K562 (cell line): ENCODE data around the gene CADPS2.

Experiments
- ARNT ChIP-seq, 2 experiments: fragments of 450-650 bp; IDR thresholded peaks; 2 replicates each; pipeline ENCODE4 v1.6.1; 2016; ENCODE audit warnings: mild to moderate bottlenecking in 1 of 2
- FOXM1 ChIP-seq, 2 experiments: fragments of 450-650 bp in 1 of 2; sonication (generic) in 1 of 2; formaldehyde crosslinking in 1 of 2; IDR thresholded peaks; 2 replicates each; pipeline versions ENCODE4 v1.6.1 to v1.9.0; 2017 to 2022; ENCODE audit warnings: low read depth in 2 of 2, mild to moderate bottlenecking in 2 of 2, missing genetic modification reagents in 1 of 2, moderate library complexity in 1 of 2
- SNAPC5 ChIP-seq: fragments of 250-450 bp; sonication (Bioruptor Pico); IDR thresholded peaks from 2 replicates; pipeline ENCODE4 v1.8.0; 2021; ENCODE audit warnings: moderate library complexity, mild to moderate bottlenecking, inconsistent platforms
- ZBTB9 ChIP-seq: fragments of 450-650 bp; formaldehyde crosslinking; IDR thresholded peaks from 2 replicates; pipeline ENCODE4 v1.4.0; 2020; ENCODE audit warnings: mild to moderate bottlenecking, moderate library complexity
- ZNF124 ChIP-seq: sonication (generic); formaldehyde crosslinking; IDR thresholded peaks from 2 replicates; pipeline ENCODE4 v1.8.1; 2022; ENCODE audit warnings: missing genetic modification reagents
- ZNF79 ChIP-seq: fragments of 250-450 bp; sonication (Bioruptor Pico); IDR thresholded peaks from 2 replicates; pipeline ENCODE4 v1.4.0; 2020; ENCODE audit warnings: low read depth, mild to moderate bottlenecking, moderate library complexity
- TF ChIP-seq, protein P1 (sequence below), 3 experiments: IDR thresholded peaks in 2 of 3; conservative IDR thresholded peaks in 1 of 3; 2 replicates each; pipeline ENCODE4 v1.5.1; 2011 to 2012; ENCODE audit warnings: low read length in 3 of 3, mild to moderate bottlenecking in 3 of 3, control low read depth in 2 of 3, improper control_type of control experiment in 1 of 3, inconsistent platforms in 1 of 3, low read depth in 1 of 3, mixed read lengths in 1 of 3, moderate library complexity in 1 of 3; ENCODE audit not compliant: insufficient read depth in 2 of 3
- TF ChIP-seq, protein P2 (sequence below), 2 experiments: fragments of 450-650 bp in 1 of 2; sonication (generic) in 1 of 2; formaldehyde crosslinking in 1 of 2; IDR thresholded peaks in 1 of 2; conservative IDR thresholded peaks in 1 of 2; 2 replicates each; pipeline versions ENCODE4 v1.6.1 to v1.8.1; 2016 to 2023; ENCODE audit warnings: mild to moderate bottlenecking in 2 of 2, moderate library complexity in 2 of 2, inconsistent platforms in 1 of 2, missing genetic modification reagents in 1 of 2

DNA sequence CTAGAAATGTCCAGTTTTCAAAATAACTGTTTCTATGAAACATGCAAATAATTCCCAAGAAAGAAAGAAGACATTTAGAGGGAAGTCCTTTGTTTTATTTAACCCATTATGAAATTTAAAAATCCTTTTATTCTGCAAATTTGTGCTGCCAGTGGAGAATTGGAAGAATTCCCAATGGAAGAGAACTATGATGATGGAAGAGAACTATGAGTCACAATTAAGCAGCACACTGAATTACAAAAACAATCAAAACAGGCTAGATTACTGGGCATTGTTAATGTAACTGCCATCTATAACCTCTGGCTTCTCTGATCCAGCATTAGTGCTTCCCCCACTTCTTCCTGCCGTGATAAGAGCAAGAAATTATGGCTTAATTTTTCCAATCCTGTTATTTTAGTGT, 455.6 kb downstream of the CADPS2 start:
- TF ChIP-seq ZNF124 (CRISPR knock-in tag) = no peak
- TF ChIP-seq ZNF79 (CRISPR knock-in tag) = no peak
- TF ChIP-seq, protein P1, sequence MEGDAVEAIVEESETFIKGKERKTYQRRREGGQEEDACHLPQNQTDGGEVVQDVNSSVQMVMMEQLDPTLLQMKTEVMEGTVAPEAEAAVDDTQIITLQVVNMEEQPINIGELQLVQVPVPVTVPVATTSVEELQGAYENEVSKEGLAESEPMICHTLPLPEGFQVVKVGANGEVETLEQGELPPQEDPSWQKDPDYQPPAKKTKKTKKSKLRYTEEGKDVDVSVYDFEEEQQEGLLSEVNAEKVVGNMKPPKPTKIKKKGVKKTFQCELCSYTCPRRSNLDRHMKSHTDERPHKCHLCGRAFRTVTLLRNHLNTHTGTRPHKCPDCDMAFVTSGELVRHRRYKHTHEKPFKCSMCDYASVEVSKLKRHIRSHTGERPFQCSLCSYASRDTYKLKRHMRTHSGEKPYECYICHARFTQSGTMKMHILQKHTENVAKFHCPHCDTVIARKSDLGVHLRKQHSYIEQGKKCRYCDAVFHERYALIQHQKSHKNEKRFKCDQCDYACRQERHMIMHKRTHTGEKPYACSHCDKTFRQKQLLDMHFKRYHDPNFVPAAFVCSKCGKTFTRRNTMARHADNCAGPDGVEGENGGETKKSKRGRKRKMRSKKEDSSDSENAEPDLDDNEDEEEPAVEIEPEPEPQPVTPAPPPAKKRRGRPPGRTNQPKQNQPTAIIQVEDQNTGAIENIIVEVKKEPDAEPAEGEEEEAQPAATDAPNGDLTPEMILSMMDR (IDR thresholded peaks at IDR 0.05 in 2 of 3, conservative IDR thresholded peaks at IDR 0.05 in 1 of 3; ENCODE audit: insufficient read depth in 2 of 3, low read depth in 1 of 3, low read length in 3 of 3) = no peak
- TF ChIP-seq, protein P2, sequence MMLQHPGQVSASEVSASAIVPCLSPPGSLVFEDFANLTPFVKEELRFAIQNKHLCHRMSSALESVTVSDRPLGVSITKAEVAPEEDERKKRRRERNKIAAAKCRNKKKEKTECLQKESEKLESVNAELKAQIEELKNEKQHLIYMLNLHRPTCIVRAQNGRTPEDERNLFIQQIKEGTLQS (IDR thresholded peaks at IDR 0.05) = no peak
- TF ChIP-seq, protein P2 (CRISPR knock-in tag; conservative IDR thresholded peaks at IDR 0.05) = no peak
- TF ChIP-seq ARNT (IDR thresholded peaks at IDR 0.05) = no peak
- TF ChIP-seq FOXM1 (IDR thresholded peaks at IDR 0.05; ENCODE audit: low read depth) = no peak
- no peak for TF ChIP-seq FOXM1 (CRISPR knock-in tag; IDR thresholded peaks at IDR 0.05; ENCODE audit: low read depth)
- no peak for TF ChIP-seq ZBTB9 (CRISPR knock-in tag)
- TF ChIP-seq SNAPC5 (CRISPR knock-in tag) = no peak
